KG1 (cell line): ENCODE measurements around the gene CDH12.
"Not testable (repeated sequence)": the region's sequence is repeated elsewhere in the genome, so short reads cannot be mapped to it uniquely, and the experiment has no call there.

Source experiments
- DNase-seq: peaks from one replicate; lab custom pipeline; 2025; lab: John Stamatoyannopoulos, UW

Gene CDH12

GRCh38 chr5:22649074-22649473 is 204.1 kb downstream of the CDH12 start:
- DNase-seq: no peak

DNA sequence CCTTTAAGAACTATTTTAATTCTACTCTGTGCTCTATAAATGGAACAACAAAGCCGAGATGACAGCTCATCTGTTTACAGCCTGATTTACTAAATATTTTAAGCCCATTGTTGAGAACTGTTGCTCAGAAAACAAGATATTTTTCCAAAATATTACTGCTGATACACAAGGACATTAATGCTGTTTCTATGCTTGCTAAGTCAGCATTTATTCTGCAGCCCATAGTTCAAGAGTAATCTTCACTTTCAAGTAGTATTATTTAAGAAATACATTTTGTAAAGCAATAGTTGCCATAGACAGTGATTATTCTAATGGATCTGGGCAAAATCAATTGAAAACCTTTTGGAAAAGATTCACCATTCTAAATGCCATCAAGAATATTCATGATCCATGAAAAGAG is 208.3 kb downstream of the CDH12 start:
- DNase-seq: no peak

DNA sequence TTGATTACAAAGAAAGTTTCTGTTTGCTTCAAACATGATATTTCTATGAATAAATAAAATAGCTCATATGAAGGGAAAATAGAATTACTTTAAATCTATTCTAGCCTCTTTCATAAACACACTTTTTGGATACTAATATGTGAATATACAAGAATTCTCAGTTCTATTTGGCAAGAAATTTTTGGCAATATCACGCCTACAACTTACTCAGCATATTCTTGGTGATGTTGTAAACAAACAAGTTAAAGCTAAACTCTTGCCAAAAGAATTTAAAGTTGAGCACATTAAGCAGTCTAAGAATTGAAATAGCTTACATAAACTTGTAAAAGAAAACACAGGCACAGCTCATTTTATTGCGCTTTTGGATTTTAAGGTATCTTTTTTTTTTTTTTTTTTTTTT is 209.8 kb downstream of the CDH12 start:
- no peak for DNase-seq

GRCh38 chr5:22631683-22632082 is 221.5 kb downstream of the CDH12 start:
- no peak for DNase-seq

- DNase-seq: no peak
Measured at GRCh38 chr5:22627029-22627428, 226.1 kb downstream of the CDH12 start.

- no peak for DNase-seq
Measured at GRCh38 chr5:22625451-22625850, 227.7 kb downstream of the CDH12 start.

- no peak for DNase-seq
Measured at GRCh38 chr5:22621084-22621483, 232.1 kb downstream of the CDH12 start.

- no peak for DNase-seq
Measured at GRCh38 chr5:22615964-22616363, 237.2 kb downstream of the CDH12 start.

DNA sequence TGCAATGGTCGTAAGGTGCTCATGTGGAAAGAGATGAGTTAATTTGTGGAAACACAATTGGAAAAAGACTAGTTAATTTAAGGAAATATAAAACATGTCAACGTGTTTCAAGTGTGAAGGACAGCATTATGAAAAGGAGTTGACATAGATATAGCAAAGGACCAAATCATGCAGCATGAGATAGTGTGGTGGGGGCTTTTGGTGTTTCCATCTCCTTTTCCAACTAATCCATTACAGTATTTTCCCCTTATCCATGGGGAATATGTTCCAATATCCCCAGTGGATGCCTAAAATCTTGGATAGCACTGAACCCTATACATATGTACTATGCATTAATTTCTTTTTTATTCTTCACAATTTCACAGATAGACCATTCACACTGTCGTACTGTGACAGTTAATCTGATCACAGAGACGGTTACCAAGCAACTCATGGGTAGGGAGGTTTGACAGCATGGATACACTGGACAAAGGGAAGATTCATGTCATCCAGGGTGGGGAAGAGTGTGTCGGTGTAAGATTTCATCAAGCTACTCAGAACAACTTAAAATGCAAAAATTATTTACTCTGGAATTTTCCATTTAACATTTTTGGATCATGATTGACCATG is 238.6 kb downstream of the CDH12 start:
- DNase-seq: no peak

GRCh38 chr5:22612928-22613327 is 240.2 kb downstream of the CDH12 start:
- no peak for DNase-seq

DNA sequence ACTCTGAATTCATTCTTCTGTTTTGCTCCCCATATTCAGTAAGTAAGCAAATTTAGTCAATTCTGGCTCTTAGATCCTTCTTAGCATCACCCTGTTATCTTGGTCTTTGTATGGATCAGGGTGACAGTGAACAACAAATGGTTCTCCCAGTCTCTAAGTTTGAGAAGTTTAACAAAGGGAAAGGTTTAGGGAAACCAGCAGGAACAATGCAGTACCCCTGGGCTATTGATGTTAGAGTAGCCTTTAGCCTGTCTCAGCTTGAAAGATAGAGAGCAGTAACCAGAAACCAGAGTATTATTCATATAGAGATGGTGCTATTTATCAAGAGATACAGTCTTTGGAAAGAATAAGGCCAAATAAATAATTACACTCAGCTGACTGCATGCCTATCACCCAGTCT is 241.8 kb downstream of the CDH12 start:
- no peak for DNase-seq

DNA sequence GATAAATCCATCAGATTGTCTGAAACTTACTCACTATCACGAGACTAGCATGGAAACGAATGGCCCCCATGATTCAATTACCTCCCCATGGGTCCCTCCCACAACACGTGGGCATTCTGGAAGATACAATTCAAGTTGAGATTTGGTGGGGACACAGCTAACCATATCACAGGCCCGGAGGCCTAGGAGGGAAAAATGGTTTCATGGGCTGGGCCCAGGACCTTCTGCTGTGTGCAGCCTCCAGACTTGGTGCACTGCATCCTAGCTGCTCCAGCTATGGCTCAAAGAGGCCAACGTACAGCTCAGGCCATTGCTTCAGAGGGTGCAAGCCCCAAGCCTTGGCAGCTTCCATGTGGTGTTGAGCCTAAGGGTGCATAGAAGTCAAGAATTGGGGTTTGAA is 245.6 kb downstream of the CDH12 start:
- DNase-seq: not testable (repeated sequence)

GRCh38 chr5:22605473-22605872 is 247.7 kb downstream of the CDH12 start:
- DNase-seq: no peak

DNA sequence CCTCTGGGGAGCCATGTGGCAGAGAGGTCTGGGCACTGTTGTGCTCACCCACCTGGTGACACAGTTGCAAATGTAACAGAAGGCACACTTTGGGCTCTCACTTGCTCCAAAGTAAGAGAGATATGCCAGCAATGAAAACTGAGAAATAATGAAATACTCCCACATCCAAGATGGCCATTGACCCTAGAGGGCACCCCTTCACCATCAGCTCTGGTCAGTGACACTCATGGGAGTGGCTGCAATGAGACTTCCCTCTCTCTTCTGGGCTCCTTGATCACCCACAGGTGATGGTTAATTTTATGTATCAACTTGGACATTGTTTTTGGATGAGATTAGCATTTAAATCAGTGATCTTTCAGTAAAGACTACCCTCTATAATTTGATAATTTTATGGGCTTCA is 248.4 kb downstream of the CDH12 start:
- no peak for DNase-seq

DNA sequence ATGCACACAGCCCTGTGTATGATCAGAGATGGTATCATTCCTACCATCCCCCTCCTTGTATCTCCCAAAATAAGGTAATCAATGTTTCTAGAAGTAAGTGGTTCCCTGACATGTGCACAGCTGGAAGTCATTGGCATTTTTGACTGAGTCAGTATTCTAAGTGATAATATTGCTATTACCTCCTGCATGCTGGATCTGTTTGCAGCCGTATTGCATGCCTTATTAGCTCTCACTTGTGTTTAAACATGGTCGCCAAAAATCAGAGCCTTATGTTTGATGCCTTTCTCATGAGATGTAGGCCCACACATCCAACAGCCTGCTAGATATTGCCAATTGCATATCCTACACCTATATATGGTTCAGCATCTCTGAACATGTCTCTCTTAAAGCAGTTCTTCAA is 254.3 kb downstream of the CDH12 start:
- DNase-seq: no peak

GRCh38 chr5:22596404-22596970 is 256.7 kb downstream of the CDH12 start:
- no peak for DNase-seq

DNA sequence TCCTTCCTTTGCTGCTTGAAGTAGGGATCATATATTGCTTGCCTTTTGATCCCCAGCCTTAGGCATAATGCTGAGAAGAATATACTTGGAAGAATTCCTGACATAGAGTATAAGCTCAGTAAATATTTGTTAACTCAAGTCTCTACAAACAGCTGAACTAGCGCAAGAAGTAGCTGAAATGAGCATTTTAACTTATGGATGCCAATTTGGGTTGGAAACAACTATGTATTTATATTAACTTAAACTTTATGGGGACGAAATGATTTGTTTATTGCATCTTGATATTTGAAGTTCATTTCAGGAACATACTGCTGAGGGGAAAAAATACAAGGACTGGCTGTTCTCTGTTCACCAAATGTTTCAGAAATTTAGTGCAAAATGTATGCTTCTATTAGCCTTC is 258.7 kb downstream of the CDH12 start:
- DNase-seq: no peak

GRCh38 chr5:22593592-22593991 is 259.6 kb downstream of the CDH12 start:
- DNase-seq: no peak

- DNase-seq: no peak
Measured at GRCh38 chr5:22591461-22591860, 261.7 kb downstream of the CDH12 start.

- DNase-seq: no peak
Measured at GRCh38 chr5:22590677-22591268, 262.4 kb downstream of the CDH12 start.

DNA sequence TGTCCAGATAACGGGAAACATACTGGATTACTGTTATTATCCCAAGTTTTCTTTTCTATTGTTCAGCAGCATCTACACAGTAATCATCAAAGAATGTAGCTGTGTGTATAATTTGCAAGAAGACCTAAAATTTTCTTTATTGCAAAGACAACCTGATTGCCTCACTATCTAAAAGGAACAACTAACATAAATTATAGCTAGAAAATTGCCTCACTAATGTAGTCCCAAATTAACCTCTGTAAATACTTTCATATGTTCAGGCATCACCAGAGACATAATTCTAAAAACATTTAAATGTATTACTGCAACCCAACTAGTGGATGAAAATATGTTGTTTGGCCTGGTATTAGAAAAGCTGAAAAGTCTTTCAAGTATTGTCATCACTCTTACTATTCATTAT is 275.4 kb downstream of the CDH12 start:
- no peak for DNase-seq

GRCh38 chr5:22577006-22577405 is 276.1 kb downstream of the CDH12 start:
- no peak for DNase-seq

GRCh38 chr5:22572941-22573340 is 280.2 kb downstream of the CDH12 start:
- DNase-seq: no peak

- DNase-seq: no peak
Measured at GRCh38 chr5:22567983-22568382, 285.2 kb downstream of the CDH12 start.
